ENCODE results near the gene DNAJC5. TPM values are rescaled to one million over a fixed set of nuclear protein-coding genes. Genes with fewer than 3 reads are reported as not detected.
A peak's percentile ranks its signal among the peaks of the same experiment; 100 is the strongest.

DNAJC5 gene
- total RNA-seq, 2 donors from 2014 or later, result 44.4 to 66.6 TPM

- peaks cover 5% of the 10 kb centered on the region for H3K4me1 ChIP-seq (replicated peaks)
- intact Hi-C loops (cut with DNase I), result no loop called here
- H3K36me3 ChIP-seq, result no peaks in the 10 kb centered on the region
- no peaks in the 10 kb centered on the region for H3K27me3 ChIP-seq (replicated peaks; ENCODE audit: insufficient read depth)
- H3K27ac ChIP-seq, result peak overlapping the region; percentile 39 to 51
- WGBS, result 8% methylated on average over 20 of the region's 26 CpGs
- TF ChIP-seq POLR2AphosphoS5 (IDR thresholded peaks at IDR 0.05) (no peak), POLR2A (IDR thresholded peaks at IDR 0.05) (no peak), CTCF (IDR thresholded peaks at IDR 0.05) (no peak)
- peak overlapping the region; percentile 3 to 5 for H3K4me3 ChIP-seq
- no peak for DNase-seq (ENCODE audit: low spot score)
- H3K9me3 ChIP-seq, result no peaks in the 10 kb centered on the region
These were observed 40.1 kb upstream of the DNAJC5 start for GRCh38 chr20:63854766-63855362.

GRCh38 chr20:63855363-63856097 is 39.4 kb upstream of the DNAJC5 start:
- TF ChIP-seq CTCF (IDR thresholded peaks at IDR 0.05) (no peak), POLR2A (IDR thresholded peaks at IDR 0.05) (no peak), POLR2AphosphoS5 (IDR thresholded peaks at IDR 0.05) (no peak)
- Histone ChIP-seq H3K4me1 (replicated peaks) (peaks cover 5% of the 10 kb centered on the region), H3K9me3 (no peaks in the 10 kb centered on the region), H3K4me3 (peak overlapping the region in 1 of 2 donors; percentile 3), H3K36me3 (no peaks in the 10 kb centered on the region), H3K27ac (no peak overlapping the region), H3K27me3 (replicated peaks; ENCODE audit: insufficient read depth) (no peaks in the 10 kb centered on the region)
- 25% methylated on average over 30 of the region's 36 CpGs for WGBS
- DNase-seq (ENCODE audit: low spot score), result no peak
- intact Hi-C loops (cut with DNase I), result no loop called here

GRCh38 chr20:63856098-63856511 is 38.8 kb upstream of the DNAJC5 start:
- H3K9me3 ChIP-seq, result no peaks in the 10 kb centered on the region
- intact Hi-C loops (cut with DNase I), result no loop called here
- WGBS, result 36% methylated on average over 22 of the region's 22 CpGs
- H3K36me3 ChIP-seq, result no peaks in the 10 kb centered on the region
- no peak overlapping the region for H3K27ac ChIP-seq
- DNase-seq (ENCODE audit: low spot score), result no peak
- TF ChIP-seq POLR2A (IDR thresholded peaks at IDR 0.05) (no peak), POLR2AphosphoS5 (IDR thresholded peaks at IDR 0.05) (no peak), CTCF (IDR thresholded peaks at IDR 0.05) (no peak)
- no peaks in the 10 kb centered on the region for H3K27me3 ChIP-seq (replicated peaks; ENCODE audit: insufficient read depth)
- no peak overlapping the region for H3K4me3 ChIP-seq
- H3K4me1 ChIP-seq (replicated peaks), result peaks cover 5% of the 10 kb centered on the region

GRCh38 chr20:63857764-63858392 is 37.0 kb upstream of the DNAJC5 start:
- Histone ChIP-seq H3K9me3 (no peaks in the 10 kb centered on the region), H3K36me3 (no peaks in the 10 kb centered on the region), H3K27ac (no peak overlapping the region), H3K27me3 (replicated peaks; ENCODE audit: insufficient read depth) (no peaks in the 10 kb centered on the region), H3K4me1 (replicated peaks) (peaks cover 5% of the 10 kb centered on the region), H3K4me3 (no peak overlapping the region)
- intact Hi-C loops (cut with DNase I), result no loop called here
- WGBS, result 14% methylated on average over 13 of the region's 14 CpGs
- no peak for DNase-seq (ENCODE audit: low spot score)
- no peak for TF ChIP-seq POLR2A (IDR thresholded peaks at IDR 0.05)
- no peak for TF ChIP-seq POLR2AphosphoS5 (IDR thresholded peaks at IDR 0.05)
- no peak for TF ChIP-seq CTCF (IDR thresholded peaks at IDR 0.05)

Measured in prostate gland (tissue), 2 donors.